ENCODE data around the gene MEIOB. TPM values are rescaled to one million over a fixed set of nuclear protein-coding genes. Genes with fewer than 3 reads are reported as not detected.

The MEIOB gene
- polyA plus RNA-seq, 1 of the 3 experiments (the other 2 are of a cell fraction): not detected

DNA sequence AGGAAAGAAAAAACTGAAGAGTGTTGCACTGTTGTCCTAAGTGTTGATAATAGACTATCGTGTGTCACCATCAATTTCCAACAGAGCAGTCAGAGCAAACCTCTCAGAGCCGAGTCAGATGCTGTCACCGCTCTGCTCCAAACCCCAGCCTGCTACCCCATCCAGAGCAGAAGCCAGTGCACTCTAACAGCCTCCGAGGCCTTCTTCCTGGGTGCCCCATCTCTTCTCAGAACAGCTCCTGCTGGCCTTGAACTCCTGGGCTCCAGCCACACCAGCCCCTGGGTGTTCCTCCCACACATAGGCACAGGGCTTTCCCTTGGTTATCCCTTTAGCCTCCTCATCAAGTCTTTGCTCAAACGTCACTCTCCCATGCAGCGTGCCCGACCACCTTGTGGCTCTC is 21.0 kb downstream of the MEIOB start:
- ChIA-PET CTCF (no interaction called here), POLR2A (no interaction called here)
- H4K20me1 ChIP-seq (ENCODE audit: insufficient read depth): no peaks in the 10 kb centered on the region
- no peak overlapping the region for H3K4me3 ChIP-seq (ENCODE audit: low read depth in 2 of 2, low read length in 1 of 2)
- no peak for DNase-seq
- H3F3A ChIP-seq (replicated peaks; ENCODE audit: insufficient read depth): peaks cover 3% of the 10 kb centered on the region
- no peak overlapping the region for H3K9ac ChIP-seq
- no peaks in the 10 kb centered on the region for H3K79me2 ChIP-seq (ENCODE audit: insufficient read depth)
- no peaks in the 10 kb centered on the region for H3K9me3 ChIP-seq
- H3K4me2 ChIP-seq: no peak overlapping the region
- H2AFZ ChIP-seq (ENCODE audit: low read depth): no peak overlapping the region
- 67% methylated on average over 7 of the region's 7 CpGs for WGBS (ENCODE audit: low lambda C conversion rate)
- H3K27ac ChIP-seq (ENCODE audit: low read depth in 2 of 2, low read length in 1 of 2): no peak overlapping the region
- H3K36me3 ChIP-seq (replicated peaks in 1 of 2; ENCODE audit: control insufficient read depth in 1 of 2, insufficient read depth in 2 of 2, low read length in 1 of 2): no peaks in the 10 kb centered on the region
- TF ChIP-seq YY1 (IDR thresholded peaks at IDR 0.05; ENCODE audit: low read depth) (no peak), SIN3A (IDR thresholded peaks at IDR 0.05; ENCODE audit: borderline replicate concordance, low read depth, low read length) (no peak), JUND (IDR thresholded peaks at IDR 0.05) (no peak), POLR2AphosphoS5 (IDR thresholded peaks at IDR 0.05; ENCODE audit: low read depth, low read length) (no peak), RXRA (IDR thresholded peaks at IDR 0.05; ENCODE audit: borderline replicate concordance, low read depth) (no peak), RFX5 (IDR thresholded peaks at IDR 0.05; ENCODE audit: low read length) (no peak), GATA2 (CRISPR knock-in tag; IDR thresholded peaks at IDR 0.05) (no peak), RAD21 (IDR thresholded peaks at IDR 0.05; ENCODE audit: low read length) (no peak), GABPA (IDR thresholded peaks at IDR 0.05; ENCODE audit: low read depth) (no peak), EZH2phosphoT487 (IDR thresholded peaks at IDR 0.05; ENCODE audit: borderline replicate concordance, low read depth) (no peak), FOXM1 (IDR thresholded peaks at IDR 0.05; ENCODE audit: low read depth) (no peak), FOXJ3 (CRISPR knock-in tag; IDR thresholded peaks at IDR 0.05) (no peak), NFIC (IDR thresholded peaks at IDR 0.05; ENCODE audit: borderline replicate concordance) (no peak), TCF12 (IDR thresholded peaks at IDR 0.05) (no peak), RCOR1 (IDR thresholded peaks at IDR 0.05; ENCODE audit: low read length) (no peak), SMC3 (IDR thresholded peaks at IDR 0.05; ENCODE audit: low read depth, low read length) (no peak)
- TF ChIP-seq, protein P1, sequence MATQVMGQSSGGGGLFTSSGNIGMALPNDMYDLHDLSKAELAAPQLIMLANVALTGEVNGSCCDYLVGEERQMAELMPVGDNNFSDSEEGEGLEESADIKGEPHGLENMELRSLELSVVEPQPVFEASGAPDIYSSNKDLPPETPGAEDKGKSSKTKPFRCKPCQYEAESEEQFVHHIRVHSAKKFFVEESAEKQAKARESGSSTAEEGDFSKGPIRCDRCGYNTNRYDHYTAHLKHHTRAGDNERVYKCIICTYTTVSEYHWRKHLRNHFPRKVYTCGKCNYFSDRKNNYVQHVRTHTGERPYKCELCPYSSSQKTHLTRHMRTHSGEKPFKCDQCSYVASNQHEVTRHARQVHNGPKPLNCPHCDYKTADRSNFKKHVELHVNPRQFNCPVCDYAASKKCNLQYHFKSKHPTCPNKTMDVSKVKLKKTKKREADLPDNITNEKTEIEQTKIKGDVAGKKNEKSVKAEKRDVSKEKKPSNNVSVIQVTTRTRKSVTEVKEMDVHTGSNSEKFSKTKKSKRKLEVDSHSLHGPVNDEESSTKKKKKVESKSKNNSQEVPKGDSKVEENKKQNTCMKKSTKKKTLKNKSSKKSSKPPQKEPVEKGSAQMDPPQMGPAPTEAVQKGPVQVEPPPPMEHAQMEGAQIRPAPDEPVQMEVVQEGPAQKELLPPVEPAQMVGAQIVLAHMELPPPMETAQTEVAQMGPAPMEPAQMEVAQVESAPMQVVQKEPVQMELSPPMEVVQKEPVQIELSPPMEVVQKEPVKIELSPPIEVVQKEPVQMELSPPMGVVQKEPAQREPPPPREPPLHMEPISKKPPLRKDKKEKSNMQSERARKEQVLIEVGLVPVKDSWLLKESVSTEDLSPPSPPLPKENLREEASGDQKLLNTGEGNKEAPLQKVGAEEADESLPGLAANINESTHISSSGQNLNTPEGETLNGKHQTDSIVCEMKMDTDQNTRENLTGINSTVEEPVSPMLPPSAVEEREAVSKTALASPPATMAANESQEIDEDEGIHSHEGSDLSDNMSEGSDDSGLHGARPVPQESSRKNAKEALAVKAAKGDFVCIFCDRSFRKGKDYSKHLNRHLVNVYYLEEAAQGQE (IDR thresholded peaks at IDR 0.05; ENCODE audit: low read depth, low read length): no peak
- TF ChIP-seq, protein P2, sequence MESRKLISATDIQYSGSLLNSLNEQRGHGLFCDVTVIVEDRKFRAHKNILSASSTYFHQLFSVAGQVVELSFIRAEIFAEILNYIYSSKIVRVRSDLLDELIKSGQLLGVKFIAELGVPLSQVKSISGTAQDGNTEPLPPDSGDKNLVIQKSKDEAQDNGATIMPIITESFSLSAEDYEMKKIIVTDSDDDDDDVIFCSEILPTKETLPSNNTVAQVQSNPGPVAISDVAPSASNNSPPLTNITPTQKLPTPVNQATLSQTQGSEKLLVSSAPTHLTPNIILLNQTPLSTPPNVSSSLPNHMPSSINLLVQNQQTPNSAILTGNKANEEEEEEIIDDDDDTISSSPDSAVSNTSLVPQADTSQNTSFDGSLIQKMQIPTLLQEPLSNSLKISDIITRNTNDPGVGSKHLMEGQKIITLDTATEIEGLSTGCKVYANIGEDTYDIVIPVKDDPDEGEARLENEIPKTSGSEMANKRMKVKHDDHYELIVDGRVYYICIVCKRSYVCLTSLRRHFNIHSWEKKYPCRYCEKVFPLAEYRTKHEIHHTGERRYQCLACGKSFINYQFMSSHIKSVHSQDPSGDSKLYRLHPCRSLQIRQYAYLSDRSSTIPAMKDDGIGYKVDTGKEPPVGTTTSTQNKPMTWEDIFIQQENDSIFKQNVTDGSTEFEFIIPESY (IDR thresholded peaks at IDR 0.05; ENCODE audit: borderline replicate concordance, low read depth): no peak
- TF ChIP-seq, protein P3, sequence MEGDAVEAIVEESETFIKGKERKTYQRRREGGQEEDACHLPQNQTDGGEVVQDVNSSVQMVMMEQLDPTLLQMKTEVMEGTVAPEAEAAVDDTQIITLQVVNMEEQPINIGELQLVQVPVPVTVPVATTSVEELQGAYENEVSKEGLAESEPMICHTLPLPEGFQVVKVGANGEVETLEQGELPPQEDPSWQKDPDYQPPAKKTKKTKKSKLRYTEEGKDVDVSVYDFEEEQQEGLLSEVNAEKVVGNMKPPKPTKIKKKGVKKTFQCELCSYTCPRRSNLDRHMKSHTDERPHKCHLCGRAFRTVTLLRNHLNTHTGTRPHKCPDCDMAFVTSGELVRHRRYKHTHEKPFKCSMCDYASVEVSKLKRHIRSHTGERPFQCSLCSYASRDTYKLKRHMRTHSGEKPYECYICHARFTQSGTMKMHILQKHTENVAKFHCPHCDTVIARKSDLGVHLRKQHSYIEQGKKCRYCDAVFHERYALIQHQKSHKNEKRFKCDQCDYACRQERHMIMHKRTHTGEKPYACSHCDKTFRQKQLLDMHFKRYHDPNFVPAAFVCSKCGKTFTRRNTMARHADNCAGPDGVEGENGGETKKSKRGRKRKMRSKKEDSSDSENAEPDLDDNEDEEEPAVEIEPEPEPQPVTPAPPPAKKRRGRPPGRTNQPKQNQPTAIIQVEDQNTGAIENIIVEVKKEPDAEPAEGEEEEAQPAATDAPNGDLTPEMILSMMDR (IDR thresholded peaks at IDR 0.05): no peak
- TF ChIP-seq, protein P4, sequence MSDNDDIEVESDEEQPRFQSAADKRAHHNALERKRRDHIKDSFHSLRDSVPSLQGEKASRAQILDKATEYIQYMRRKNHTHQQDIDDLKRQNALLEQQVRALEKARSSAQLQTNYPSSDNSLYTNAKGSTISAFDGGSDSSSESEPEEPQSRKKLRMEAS (IDR thresholded peaks at IDR 0.05; ENCODE audit: low read depth): no peak
- no peaks in the 10 kb centered on the region for H3K9me2 ChIP-seq
- peaks cover 0 to 3% of the 10 kb centered on the region in 2 experiments; a peak in 1 of 4 replicates for H3K4me1 ChIP-seq (ENCODE audit: control insufficient read depth in 1 of 2, insufficient read depth in 2 of 2, low read depth in 1 of 2, low read length in 1 of 2)
- peaks cover 12% of the 10 kb centered on the region; the same call in 1 of the 2 replicates for H3K27me3 ChIP-seq (ENCODE audit: insufficient read depth)

Data from SK-N-SH (cell line).